ENCODE measurements around the gene NEK8.

NEK8 gene

GRCh38 chr17:28728364-28729200 lies at the start of gene NEK8:
NEK8 (plus strand) TSS chr17:28728788; CDS start chr17:28728814, 26 bp downstream.
- DNase-seq (ENCODE audit: low spot score) = peak; percentile 96

- no peak for DNase-seq (ENCODE audit: low spot score)
These were observed 45.9 kb upstream of the NEK8 start for GRCh38 chr17:28682655-28683054.

- no peak for DNase-seq (ENCODE audit: low spot score)
These were observed 43.6 kb upstream of the NEK8 start for GRCh38 chr17:28684963-28685362.

GRCh38 chr17:28685366-28685765 lies 43.2 kb upstream of the NEK8 start:
- DNase-seq (ENCODE audit: low spot score) = no peak

- DNase-seq (ENCODE audit: low spot score) = no peak
These were observed 42.3 kb upstream of the NEK8 start for GRCh38 chr17:28686296-28686695.

- DNase-seq (ENCODE audit: low spot score) = no peak
These were observed 40.1 kb upstream of the NEK8 start for GRCh38 chr17:28688481-28688880.

GRCh38 chr17:28689011-28689410 lies 39.6 kb upstream of the NEK8 start:
- DNase-seq (ENCODE audit: low spot score) = no peak

- no peak for DNase-seq (ENCODE audit: low spot score)
These were observed 34.7 kb upstream of the NEK8 start for GRCh38 chr17:28693869-28694268.

GRCh38 chr17:28698253-28698941 lies 30.2 kb upstream of the NEK8 start:
- DNase-seq (ENCODE audit: low spot score) = no peak

GRCh38 chr17:28700278-28700677 lies 28.3 kb upstream of the NEK8 start:
- DNase-seq (ENCODE audit: low spot score) = no peak

GRCh38 chr17:28700830-28701492 lies 27.6 kb upstream of the NEK8 start:
- DNase-seq (ENCODE audit: low spot score) = no peak

GRCh38 chr17:28702026-28702751 lies 26.4 kb upstream of the NEK8 start:
- DNase-seq (ENCODE audit: low spot score) = no peak

GRCh38 chr17:28702752-28703150 lies 25.8 kb upstream of the NEK8 start:
- no peak for DNase-seq (ENCODE audit: low spot score)

GRCh38 chr17:28703552-28704218 lies 24.9 kb upstream of the NEK8 start:
- DNase-seq (ENCODE audit: low spot score) = no peak

GRCh38 chr17:28704219-28704858 lies 24.2 kb upstream of the NEK8 start:
- no peak for DNase-seq (ENCODE audit: low spot score)

GRCh38 chr17:28705074-28705659 lies 23.4 kb upstream of the NEK8 start:
- no peak for DNase-seq (ENCODE audit: low spot score)

- no peak for DNase-seq (ENCODE audit: low spot score)
These were observed 22.8 kb upstream of the NEK8 start for GRCh38 chr17:28705728-28706334.

- no peak for DNase-seq (ENCODE audit: low spot score)
These were observed 21.9 kb upstream of the NEK8 start for GRCh38 chr17:28706471-28707338.

GRCh38 chr17:28707339-28707720 lies 21.3 kb upstream of the NEK8 start:
- DNase-seq (ENCODE audit: low spot score) = no peak
